ENCODE measurements around the gene MGAT5.

MGAT5 gene

GRCh38 chr2:134235510-134236144, 18.2 kb upstream of the MGAT5 start:
- H3K36me3 Mint-ChIP-seq (ENCODE audit: low read depth), result no peaks in the 10 kb centered on the region
- H3K27ac Mint-ChIP-seq, result peak overlapping the region; percentile 53
- H3K4me1 Mint-ChIP-seq, result peaks cover 82% of the 10 kb centered on the region
- peaks cover 4% of the 10 kb centered on the region for H3K9me3 Mint-ChIP-seq
- no peak overlapping the region for H3K4me3 Mint-ChIP-seq
- no peak for DNase-seq
- ATAC-seq, result no peak
- no peaks in the 10 kb centered on the region for H3K27me3 Mint-ChIP-seq

- Mint-ChIP-seq H3K27ac (no peak overlapping the region), H3K9me3 (no peaks in the 10 kb centered on the region), H3K36me3 (ENCODE audit: low read depth) (no peaks in the 10 kb centered on the region), H3K27me3 (no peaks in the 10 kb centered on the region), H3K4me1 (peaks cover 63% of the 10 kb centered on the region), H3K4me3 (no peak overlapping the region)
- no peak for ATAC-seq
- no peak for DNase-seq
Measured at GRCh38 chr2:134238371-134238770, 15.5 kb upstream of the MGAT5 start.

GRCh38 chr2:134240061-134240460, 13.8 kb upstream of the MGAT5 start:
- H3K36me3 Mint-ChIP-seq (ENCODE audit: low read depth), result peaks cover 3% of the 10 kb centered on the region
- ATAC-seq, result no peak
- H3K27ac Mint-ChIP-seq, result peak overlapping the region; percentile 22
- H3K4me3 Mint-ChIP-seq, result no peak overlapping the region
- DNase-seq, result no peak
- H3K27me3 Mint-ChIP-seq, result no peaks in the 10 kb centered on the region
- no peaks in the 10 kb centered on the region for H3K9me3 Mint-ChIP-seq
- peaks cover 63% of the 10 kb centered on the region for H3K4me1 Mint-ChIP-seq

- ATAC-seq (no peak), DNase-seq (no peak)
- peaks cover 3% of the 10 kb centered on the region for H3K36me3 Mint-ChIP-seq (ENCODE audit: low read depth)
- no peak overlapping the region for H3K4me3 Mint-ChIP-seq
- no peaks in the 10 kb centered on the region for H3K9me3 Mint-ChIP-seq
- H3K27ac Mint-ChIP-seq, result no peak overlapping the region
- H3K4me1 Mint-ChIP-seq, result peaks cover 63% of the 10 kb centered on the region
- no peaks in the 10 kb centered on the region for H3K27me3 Mint-ChIP-seq
Measured at GRCh38 chr2:134241911-134242310, 12.0 kb upstream of the MGAT5 start.

GRCh38 chr2:134243244-134243643, 10.6 kb upstream of the MGAT5 start:
- no peak overlapping the region for H3K4me3 Mint-ChIP-seq
- peaks cover 70% of the 10 kb centered on the region for H3K4me1 Mint-ChIP-seq
- H3K9me3 Mint-ChIP-seq, result no peaks in the 10 kb centered on the region
- no peaks in the 10 kb centered on the region for H3K27me3 Mint-ChIP-seq
- no peak for DNase-seq
- ATAC-seq, result no peak
- H3K36me3 Mint-ChIP-seq (ENCODE audit: low read depth), result peaks cover 3% of the 10 kb centered on the region
- no peak overlapping the region for H3K27ac Mint-ChIP-seq

GRCh38 chr2:134244086-134244485, 9.8 kb upstream of the MGAT5 start:
- H3K36me3 Mint-ChIP-seq (ENCODE audit: low read depth), result peaks cover 3% of the 10 kb centered on the region
- H3K4me1 Mint-ChIP-seq, result peaks cover 75% of the 10 kb centered on the region
- no peak for DNase-seq
- ATAC-seq, result no peak
- H3K27me3 Mint-ChIP-seq, result no peaks in the 10 kb centered on the region
- H3K9me3 Mint-ChIP-seq, result no peaks in the 10 kb centered on the region
- no peak overlapping the region for H3K4me3 Mint-ChIP-seq
- H3K27ac Mint-ChIP-seq, result no peak overlapping the region

- Mint-ChIP-seq H3K4me1 (peaks cover 75% of the 10 kb centered on the region), H3K27ac (no peak overlapping the region), H3K36me3 (ENCODE audit: low read depth) (peaks cover 3% of the 10 kb centered on the region), H3K27me3 (no peaks in the 10 kb centered on the region), H3K4me3 (no peak overlapping the region), H3K9me3 (no peaks in the 10 kb centered on the region)
- no peak for ATAC-seq
- DNase-seq, result no peak
Measured at GRCh38 chr2:134244587-134244986, 9.3 kb upstream of the MGAT5 start.

GRCh38 chr2:134245340-134245984, 8.4 kb upstream of the MGAT5 start:
- Mint-ChIP-seq H3K27me3 (no peaks in the 10 kb centered on the region), H3K4me3 (no peak overlapping the region), H3K27ac (peak overlapping the region; percentile 46), H3K36me3 (ENCODE audit: low read depth) (peaks cover 3% of the 10 kb centered on the region), H3K4me1 (peaks cover 78% of the 10 kb centered on the region), H3K9me3 (no peaks in the 10 kb centered on the region)
- DNase-seq, result peak; percentile 83
- ATAC-seq, result no peak

- H3K4me3 Mint-ChIP-seq, result peak overlapping the region; percentile 25
- H3K27me3 Mint-ChIP-seq, result no peaks in the 10 kb centered on the region
- H3K27ac Mint-ChIP-seq, result peak overlapping the region; percentile 17
- H3K36me3 Mint-ChIP-seq (ENCODE audit: low read depth), result peaks cover 3% of the 10 kb centered on the region
- DNase-seq (no peak), ATAC-seq (no peak)
- H3K4me1 Mint-ChIP-seq, result peaks cover 82% of the 10 kb centered on the region
- no peaks in the 10 kb centered on the region for H3K9me3 Mint-ChIP-seq
Measured at GRCh38 chr2:134246154-134246874, 7.6 kb upstream of the MGAT5 start.

- Mint-ChIP-seq H3K27ac (peak overlapping the region; percentile 40), H3K4me1 (peaks cover 92% of the 10 kb centered on the region), H3K36me3 (ENCODE audit: low read depth) (peaks cover 3% of the 10 kb centered on the region), H3K9me3 (no peaks in the 10 kb centered on the region), H3K4me3 (no peak overlapping the region), H3K27me3 (no peaks in the 10 kb centered on the region)
- ATAC-seq (no peak), DNase-seq (no peak)
Measured at GRCh38 chr2:134247679-134248078, 6.2 kb upstream of the MGAT5 start.

GRCh38 chr2:134248913-134249312, 5.0 kb upstream of the MGAT5 start:
- Mint-ChIP-seq H3K36me3 (ENCODE audit: low read depth) (peaks cover 6% of the 10 kb centered on the region), H3K27ac (no peak overlapping the region), H3K4me1 (peaks cover 99% of the 10 kb centered on the region), H3K9me3 (no peaks in the 10 kb centered on the region), H3K4me3 (no peak overlapping the region), H3K27me3 (no peaks in the 10 kb centered on the region)
- ATAC-seq (no peak), DNase-seq (no peak)

GRCh38 chr2:134249755-134250154, 4.1 kb upstream of the MGAT5 start:
- no peaks in the 10 kb centered on the region for H3K27me3 Mint-ChIP-seq
- H3K9me3 Mint-ChIP-seq, result no peaks in the 10 kb centered on the region
- peak overlapping the region; percentile 88 for H3K27ac Mint-ChIP-seq
- H3K36me3 Mint-ChIP-seq (ENCODE audit: low read depth), result peaks cover 12% of the 10 kb centered on the region
- H3K4me3 Mint-ChIP-seq, result peak overlapping the region; percentile 33
- no peak for DNase-seq
- peak; percentile 33 for ATAC-seq
- peaks cover 98% of the 10 kb centered on the region for H3K4me1 Mint-ChIP-seq

GRCh38 chr2:134250840-134251461, 2.9 kb upstream of the MGAT5 start:
- H3K27me3 Mint-ChIP-seq, result no peaks in the 10 kb centered on the region
- ATAC-seq (peak; percentile 69), DNase-seq (no peak)
- H3K4me3 Mint-ChIP-seq, result peak overlapping the region; percentile 44
- no peaks in the 10 kb centered on the region for H3K9me3 Mint-ChIP-seq
- peak overlapping the region; percentile 88 for H3K27ac Mint-ChIP-seq
- H3K36me3 Mint-ChIP-seq (ENCODE audit: low read depth), result peaks cover 19% of the 10 kb centered on the region
- peaks cover 94% of the 10 kb centered on the region for H3K4me1 Mint-ChIP-seq

GRCh38 chr2:134252092-134252750, 1.7 kb upstream of the MGAT5 start:
- peak overlapping the region; percentile 73 for H3K27ac Mint-ChIP-seq
- DNase-seq (peak; percentile 55), ATAC-seq (peak; percentile 60)
- peak overlapping the region; percentile 35 for H3K4me3 Mint-ChIP-seq
- H3K4me1 Mint-ChIP-seq, result peaks cover 93% of the 10 kb centered on the region
- no peaks in the 10 kb centered on the region for H3K27me3 Mint-ChIP-seq
- peaks cover 19% of the 10 kb centered on the region for H3K36me3 Mint-ChIP-seq (ENCODE audit: low read depth)
- no peaks in the 10 kb centered on the region for H3K9me3 Mint-ChIP-seq

Data from activated naive CD8-positive, alpha-beta T cell treated with anti-CD3 and anti-CD28 coated beads, Interleukin-2, amount 50 U/mL, for 24 hours (primary cell).